Breast epithelium (tissue), 3 donors: Measurements from ENCODE around the gene HNRNPAB.

Source experiments
- POLR2A ChIP-seq: fragments of 450-650 bp; IDR thresholded peaks from one replicate; pipeline ENCODE4 v1.6.1; 2016; ENCODE audit warnings: antibody characterized with exemption, mild to moderate bottlenecking, moderate library complexity
- POLR2AphosphoS5 ChIP-seq, 3 donors: sonication (generic); formaldehyde crosslinking; IDR thresholded peaks; one replicate each; pipeline ENCODE4 v1.6.1; 2017; ENCODE audit warnings: antibody characterized with exemption in 3 of 3
- TF ChIP-seq, protein P1 (sequence below), 3 donors: fragments of 450-650 bp; IDR thresholded peaks; one replicate each; pipeline ENCODE4 v1.5.1; 2016 to 2017; ENCODE audit warnings: antibody characterized with exemption in 3 of 3, mild to moderate bottlenecking in 3 of 3, moderate library complexity in 3 of 3

DNA sequence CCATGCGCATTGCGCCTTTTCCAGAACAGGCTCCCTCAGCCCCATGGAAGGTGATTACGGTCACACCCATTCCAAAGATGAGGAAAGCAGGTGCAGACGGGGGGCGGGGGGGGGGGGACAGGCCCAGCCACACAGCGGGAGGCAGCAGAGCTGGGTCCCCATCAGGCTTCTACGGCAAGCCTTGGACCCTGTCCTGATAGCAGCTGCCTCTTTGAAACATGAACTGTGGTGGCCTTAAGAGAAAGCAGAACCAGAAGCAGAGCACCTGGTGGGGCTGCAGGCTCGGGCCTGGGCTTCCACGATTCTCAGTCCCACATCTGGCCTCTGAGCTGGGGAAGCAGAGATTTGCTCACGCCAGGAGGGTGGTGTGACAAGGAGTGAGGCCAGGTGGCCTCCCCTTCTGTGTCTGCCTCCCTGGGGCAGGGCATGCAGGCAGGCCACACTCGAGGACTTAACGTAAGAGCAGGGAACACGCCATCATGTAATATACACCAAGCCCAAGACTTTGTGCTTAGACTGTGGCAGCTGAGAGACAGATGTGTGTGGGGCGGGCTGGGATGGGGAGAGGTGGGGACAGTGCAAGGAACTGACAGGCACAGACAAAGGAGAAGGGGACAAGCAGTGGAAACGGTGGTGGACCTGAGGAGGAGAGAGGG is 42.4 kb downstream of the HNRNPAB start:
- TF ChIP-seq, protein P1, sequence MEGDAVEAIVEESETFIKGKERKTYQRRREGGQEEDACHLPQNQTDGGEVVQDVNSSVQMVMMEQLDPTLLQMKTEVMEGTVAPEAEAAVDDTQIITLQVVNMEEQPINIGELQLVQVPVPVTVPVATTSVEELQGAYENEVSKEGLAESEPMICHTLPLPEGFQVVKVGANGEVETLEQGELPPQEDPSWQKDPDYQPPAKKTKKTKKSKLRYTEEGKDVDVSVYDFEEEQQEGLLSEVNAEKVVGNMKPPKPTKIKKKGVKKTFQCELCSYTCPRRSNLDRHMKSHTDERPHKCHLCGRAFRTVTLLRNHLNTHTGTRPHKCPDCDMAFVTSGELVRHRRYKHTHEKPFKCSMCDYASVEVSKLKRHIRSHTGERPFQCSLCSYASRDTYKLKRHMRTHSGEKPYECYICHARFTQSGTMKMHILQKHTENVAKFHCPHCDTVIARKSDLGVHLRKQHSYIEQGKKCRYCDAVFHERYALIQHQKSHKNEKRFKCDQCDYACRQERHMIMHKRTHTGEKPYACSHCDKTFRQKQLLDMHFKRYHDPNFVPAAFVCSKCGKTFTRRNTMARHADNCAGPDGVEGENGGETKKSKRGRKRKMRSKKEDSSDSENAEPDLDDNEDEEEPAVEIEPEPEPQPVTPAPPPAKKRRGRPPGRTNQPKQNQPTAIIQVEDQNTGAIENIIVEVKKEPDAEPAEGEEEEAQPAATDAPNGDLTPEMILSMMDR (IDR thresholded peaks at IDR 0.05): no peak
- no peak for TF ChIP-seq POLR2A
- no peak for TF ChIP-seq POLR2AphosphoS5 (IDR thresholded peaks at IDR 0.05)
